ENCODE results near the gene ERCC1. TPM values are rescaled to one million over a fixed set of nuclear protein-coding genes. Genes with fewer than 3 reads are reported as not detected.
A peak's percentile ranks its signal among the peaks of the same experiment; 100 is the strongest.

ERCC1 gene
- total RNA-seq, 2 experiments from 2014 or later, result 32.5 to 32.6 TPM

DNA sequence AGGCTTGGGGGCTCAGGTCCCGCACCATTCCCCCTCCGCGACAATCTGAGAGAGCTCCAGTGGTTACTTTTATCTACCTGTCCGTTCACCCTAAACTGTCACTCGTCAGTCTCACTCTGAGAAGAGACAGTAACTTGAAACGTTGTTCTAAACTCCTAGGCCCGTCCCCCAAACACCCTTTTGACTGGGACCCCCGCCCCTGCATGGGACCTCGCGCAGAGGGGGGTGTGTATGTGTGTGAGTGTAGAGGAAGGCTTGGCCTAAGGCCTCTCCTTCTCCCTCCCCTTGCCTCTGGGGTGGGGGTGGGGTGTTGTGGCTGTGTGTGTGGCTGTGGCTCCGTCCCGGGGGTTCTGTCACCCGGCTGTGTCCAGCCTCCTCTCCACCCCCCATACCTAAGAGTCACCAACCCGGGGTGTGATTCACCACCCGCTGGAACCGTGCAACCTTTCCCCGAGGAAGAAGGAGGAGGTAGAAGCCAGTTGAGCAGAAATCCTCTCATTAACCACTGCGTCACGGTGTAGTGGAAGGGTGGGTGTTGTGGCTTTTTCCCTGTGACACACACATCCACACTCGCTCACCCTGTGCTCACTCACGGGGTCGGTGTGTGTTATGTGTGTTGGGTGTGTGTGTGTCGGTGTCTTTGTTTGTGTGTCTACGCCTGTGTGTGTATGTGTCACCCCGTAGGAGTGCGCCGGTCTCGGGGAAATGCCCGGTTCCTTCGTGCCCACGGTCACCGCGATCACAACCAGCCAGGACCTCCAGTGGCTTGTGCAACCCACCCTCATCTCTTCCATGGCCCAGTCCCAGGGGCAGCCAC is 46.4 kb upstream of the ERCC1 start:
- no peak for ATAC-seq (ENCODE audit: poor library complexity)
- H3K36me3 ChIP-seq (ENCODE audit: insufficient read depth, low read length), result peaks cover 37% of the 10 kb centered on the region
- intact Hi-C loops (cut with DNase I, micrococcal nuclease), result loop anchor here in 1 of 2 experiments (1.0 kb wide), 1 partner anchor 8 kb away; no protein-coding TSS in a partner anchor
- peaks cover 40% of the 10 kb centered on the region for H3K4me1 ChIP-seq (ENCODE audit: insufficient read depth, low read length)
- TF ChIP-seq, protein P1, sequence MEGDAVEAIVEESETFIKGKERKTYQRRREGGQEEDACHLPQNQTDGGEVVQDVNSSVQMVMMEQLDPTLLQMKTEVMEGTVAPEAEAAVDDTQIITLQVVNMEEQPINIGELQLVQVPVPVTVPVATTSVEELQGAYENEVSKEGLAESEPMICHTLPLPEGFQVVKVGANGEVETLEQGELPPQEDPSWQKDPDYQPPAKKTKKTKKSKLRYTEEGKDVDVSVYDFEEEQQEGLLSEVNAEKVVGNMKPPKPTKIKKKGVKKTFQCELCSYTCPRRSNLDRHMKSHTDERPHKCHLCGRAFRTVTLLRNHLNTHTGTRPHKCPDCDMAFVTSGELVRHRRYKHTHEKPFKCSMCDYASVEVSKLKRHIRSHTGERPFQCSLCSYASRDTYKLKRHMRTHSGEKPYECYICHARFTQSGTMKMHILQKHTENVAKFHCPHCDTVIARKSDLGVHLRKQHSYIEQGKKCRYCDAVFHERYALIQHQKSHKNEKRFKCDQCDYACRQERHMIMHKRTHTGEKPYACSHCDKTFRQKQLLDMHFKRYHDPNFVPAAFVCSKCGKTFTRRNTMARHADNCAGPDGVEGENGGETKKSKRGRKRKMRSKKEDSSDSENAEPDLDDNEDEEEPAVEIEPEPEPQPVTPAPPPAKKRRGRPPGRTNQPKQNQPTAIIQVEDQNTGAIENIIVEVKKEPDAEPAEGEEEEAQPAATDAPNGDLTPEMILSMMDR (IDR thresholded peaks at IDR 0.05), result no peak
- H3K27me3 ChIP-seq (ENCODE audit: control insufficient read depth in 1 of 2, insufficient read depth in 2 of 2, low read length in 2 of 2), result peaks cover 4 to 6% of the 10 kb centered on the region in 2 experiments
- Mint-ChIP-seq H3K4me3 (peak overlapping the region; percentile 96), H3K27ac (peak overlapping the region; percentile 98), H3K9me3 (no peaks in the 10 kb centered on the region), H3K36me3 (ENCODE audit: low read depth) (peaks cover 30% of the 10 kb centered on the region), H3K4me1 (ENCODE audit: low read depth) (peaks cover 42% of the 10 kb centered on the region), H3K27me3 (peaks cover 36% of the 10 kb centered on the region)
- H3K4me3 ChIP-seq (ENCODE audit: low read length), result peak overlapping the region; percentile 94
- POLR2A ChIA-PET, result interaction anchor here (1.0 to 4.9 kb wide), 7 partner anchors 8 to 378 kb away, joined by 3 to 119 read pairs (median 6); partner anchors contain the start of gene PPP1R37
- H3K9me3 ChIP-seq (ENCODE audit: control insufficient read depth in 1 of 2, insufficient read depth in 1 of 2, low read length in 2 of 2), result no peaks in the 10 kb centered on the region
- H3K27ac ChIP-seq (ENCODE audit: low read depth in 1 of 2, low read length in 2 of 2), result peak overlapping the region; percentile 96 to 99
- peak in 5 of 14 experiments; percentile 17 to 71 (median 57) for DNase-seq
- CTCF ChIA-PET, result interaction anchor here (1.4 to 7.1 kb wide), 3 partner anchors 9 to 31 kb away, joined by 9 to 128 read pairs (median 58); no protein-coding TSS in a partner anchor

DNA sequence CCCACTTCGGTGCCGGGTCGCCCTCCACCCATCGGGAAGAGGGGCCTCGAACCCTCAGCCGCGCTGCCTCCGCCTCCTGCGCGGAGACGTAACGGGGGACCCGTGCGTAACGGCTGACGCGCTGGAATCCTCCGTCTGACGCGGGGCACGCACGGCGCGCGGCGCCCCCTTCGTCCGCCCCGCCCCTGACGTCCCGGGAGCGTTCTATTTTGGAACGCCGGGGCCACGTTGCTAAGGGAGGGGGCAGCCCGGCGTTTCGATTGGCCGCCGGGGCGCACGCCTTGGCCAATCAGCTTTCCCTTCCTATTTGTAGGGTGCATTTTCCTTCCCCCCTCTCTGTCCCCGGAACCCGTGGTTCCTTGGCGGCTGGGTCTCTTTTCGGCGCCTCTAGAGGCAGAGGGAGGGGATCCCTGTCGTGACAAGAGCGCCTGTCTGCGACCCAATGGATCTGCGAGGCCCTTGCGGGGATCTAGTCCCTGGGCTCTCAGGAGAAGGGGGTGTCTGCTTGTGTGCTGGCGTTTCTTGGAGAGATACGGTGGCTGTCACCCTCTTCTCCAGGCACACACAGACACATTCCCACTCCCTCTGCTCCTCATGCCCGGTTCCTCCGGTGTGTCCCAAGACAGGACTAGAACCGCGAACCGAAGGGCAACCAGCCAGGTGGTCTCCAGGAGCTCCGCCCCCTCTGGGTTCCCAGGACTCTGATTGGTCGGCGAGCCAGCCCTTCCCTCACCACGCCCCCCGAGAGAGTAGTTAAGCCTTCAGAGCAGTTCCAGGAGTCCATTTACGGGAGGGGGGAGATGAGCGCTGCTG is 45.6 kb upstream of the ERCC1 start:
- TF ChIP-seq, protein P1 (IDR thresholded peaks at IDR 0.05), result peak; percentile 22
- Histone ChIP-seq H3K4me3 (ENCODE audit: low read length) (peak overlapping the region; percentile 94), H3K4me1 (ENCODE audit: insufficient read depth, low read length) (peaks cover 39% of the 10 kb centered on the region), H3K27me3 (ENCODE audit: control insufficient read depth in 1 of 2, insufficient read depth in 2 of 2, low read length in 2 of 2) (peaks cover 4 to 6% of the 10 kb centered on the region in 2 experiments), H3K36me3 (ENCODE audit: insufficient read depth, low read length) (peaks cover 37% of the 10 kb centered on the region), H3K27ac (ENCODE audit: low read depth in 1 of 2, low read length in 2 of 2) (peak overlapping the region; percentile 96 to 99), H3K9me3 (ENCODE audit: control insufficient read depth in 1 of 2, insufficient read depth in 1 of 2, low read length in 2 of 2) (no peaks in the 10 kb centered on the region)
- Mint-ChIP-seq H3K9me3 (no peaks in the 10 kb centered on the region), H3K4me3 (peak overlapping the region; percentile 96), H3K4me1 (ENCODE audit: low read depth) (peaks cover 35% of the 10 kb centered on the region), H3K27me3 (peaks cover 28% of the 10 kb centered on the region), H3K36me3 (ENCODE audit: low read depth) (peaks cover 30% of the 10 kb centered on the region), H3K27ac (peak overlapping the region; percentile 98)
- peak; percentile 63 for ATAC-seq (ENCODE audit: poor library complexity)
- ChIA-PET CTCF (interaction anchor here (0.6 to 7.1 kb wide), 10 partner anchors 9 to 33 kb away, joined by 3 to 128 read pairs (median 4); no protein-coding TSS in a partner anchor), POLR2A (interaction anchor here (0.7 to 4.9 kb wide), 15 partner anchors 9 to 377 kb away, joined by 3 to 119 read pairs (median 4); partner anchors contain the start of genes OPA3 and PPP1R37)
- intact Hi-C loops (cut with DNase I, micrococcal nuclease), result loop anchor here in 1 of 2 experiments (1.0 kb wide), 1 partner anchor 9 kb away; no protein-coding TSS in a partner anchor
- DNase-seq, result peak; percentile 80 to 97 (median 92)

DNA sequence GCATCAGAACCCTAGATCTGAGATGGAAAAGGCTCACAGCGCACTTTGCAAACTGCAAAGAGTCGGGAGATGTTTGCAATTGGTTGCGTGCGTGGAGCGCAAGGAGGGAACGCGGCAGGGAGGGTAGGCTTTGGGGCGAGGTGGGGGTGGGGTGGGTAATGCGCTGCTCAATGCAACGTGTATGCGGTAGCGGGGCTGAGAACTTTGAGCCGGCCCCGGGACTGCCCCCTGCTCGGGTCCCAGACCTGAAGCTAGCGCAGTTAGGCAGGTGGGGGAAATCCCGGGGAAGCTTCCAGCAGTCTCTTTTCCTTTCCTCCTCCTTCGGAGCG is 45.0 kb upstream of the ERCC1 start:
- H3K4me1 ChIP-seq (ENCODE audit: insufficient read depth, low read length), result peaks cover 34% of the 10 kb centered on the region
- H3K36me3 ChIP-seq (ENCODE audit: insufficient read depth, low read length), result peaks cover 37% of the 10 kb centered on the region
- Mint-ChIP-seq H3K27me3 (peaks cover 24% of the 10 kb centered on the region), H3K27ac (peak overlapping the region; percentile 98), H3K9me3 (no peaks in the 10 kb centered on the region), H3K4me1 (ENCODE audit: low read depth) (peaks cover 35% of the 10 kb centered on the region), H3K4me3 (peak overlapping the region; percentile 96), H3K36me3 (ENCODE audit: low read depth) (peaks cover 30% of the 10 kb centered on the region)
- POLR2A ChIA-PET, result interaction anchor here (0.8 to 4.9 kb wide), 11 partner anchors 10 to 248 kb away, joined by 3 to 119 read pairs (median 5); partner anchors contain the start of gene OPA3
- H3K9me3 ChIP-seq (ENCODE audit: control insufficient read depth in 1 of 2, insufficient read depth in 1 of 2, low read length in 2 of 2), result no peaks in the 10 kb centered on the region
- peak overlapping the region; percentile 96 to 99 for H3K27ac ChIP-seq (ENCODE audit: low read depth in 1 of 2, low read length in 2 of 2)
- CTCF ChIA-PET, result interaction anchor here (0.8 to 7.1 kb wide), 9 partner anchors 10 to 32 kb away, joined by 3 to 128 read pairs (median 5); no protein-coding TSS in a partner anchor
- peaks cover 4 to 6% of the 10 kb centered on the region in 2 experiments for H3K27me3 ChIP-seq (ENCODE audit: control insufficient read depth in 1 of 2, insufficient read depth in 2 of 2, low read length in 2 of 2)
- H3K4me3 ChIP-seq (ENCODE audit: low read length), result peak overlapping the region; percentile 94
- TF ChIP-seq, protein P1 (IDR thresholded peaks at IDR 0.05), result no peak
- intact Hi-C loops (cut with DNase I, micrococcal nuclease), result loop anchor here in 1 of 2 experiments (1.0 kb wide), 1 partner anchor 10 kb away; no protein-coding TSS in a partner anchor
- DNase-seq (peak in 4 of 14 experiments; percentile 49 to 90 (median 72)), ATAC-seq (ENCODE audit: poor library complexity) (peak; percentile 54)

Data from CD4-positive, alpha-beta T cell (primary cell).